Astrocyte (in vitro differentiated cells and primary cell): ENCODE data around the gene DCST1.

Experiments
- CTCF ChIP-seq: IDR thresholded peaks from 2 replicates; pipeline ENCODE4 v1.5.1; 2011; ENCODE audit warnings: low read depth, mild to moderate bottlenecking, inconsistent platforms, low read length, moderate library complexity; ENCODE audit not compliant: insufficient read depth
- EZH2 ChIP-seq: IDR thresholded peaks from 2 replicates; pipeline ENCODE4 v1.6.1; 2012; ENCODE audit warnings: mild to moderate bottlenecking, low read length, inconsistent platforms; ENCODE audit not compliant: insufficient read depth

GRCh38 chr1:155026588-155026987 lies 7.0 kb upstream of the DCST1 start:
- no peak for TF ChIP-seq CTCF
- no peak for TF ChIP-seq EZH2
